Left lung (tissue), 10 donors: ENCODE measurements around the gene RAP2C. TPM values are rescaled to one million over a fixed set of nuclear protein-coding genes. Genes with fewer than 3 reads are reported as not detected.

Experiments
- ATAC-seq: fragments of 200-7000 bp; cut with Tn5 transposase; one replicate; pipeline ENCODE4 v1.9.1; 2020; ENCODE audit warnings: moderate library complexity
- DNase-seq, 4 donors: peaks; one replicate each; pipeline ENCODE4 v3.0.0-alpha.2; 2013 to 2020
- H3K27ac ChIP-seq, 2 donors: fragments of 200-600 bp; sonication (generic) in 1 of 2; one replicate each; pipeline versions ENCODE4 v1.5.0 to v1.8.0; 2020 to 2021
- H3K27me3 ChIP-seq, 2 donors: fragments of 200-600 bp; sonication (generic) in 1 of 2; one replicate each; pipeline versions ENCODE4 v1.5.0 to v1.8.0; 2020 to 2021
- H3K36me3 ChIP-seq, 2 donors: fragments of 200-600 bp; sonication (generic) in 1 of 2; one replicate each; pipeline versions ENCODE4 v1.5.0 to v1.8.0; 2020 to 2021
- H3K4me1 ChIP-seq, 2 donors: fragments of 200-600 bp; one replicate each; pipeline ENCODE4 v1.8.0; 2021
- H3K4me3 ChIP-seq, 2 donors: fragments of 200-600 bp; sonication (generic) in 1 of 2; one replicate each; pipeline versions ENCODE4 v1.5.0 to v1.8.0; 2020 to 2021; ENCODE audit warnings: mild to moderate bottlenecking in 1 of 2
- H3K9me3 ChIP-seq, 2 donors: fragments of 200-600 bp; sonication (generic) in 1 of 2; one replicate each; pipeline versions ENCODE4 v1.5.0 to v1.8.0; 2020 to 2021
- CTCF ChIP-seq, 2 donors: fragments of 200-600 bp; sonication (generic) in 1 of 2; IDR thresholded peaks; one replicate each; pipeline versions ENCODE4 v1.5.0 to v1.8.0; 2021; ENCODE audit warnings: antibody characterized with exemption in 2 of 2
- intact Hi-C, 2 donors: fragments of 100-400 bp; cut with DNase I; formaldehyde crosslinking; loops; one replicate each; pipeline versions ENCODE4 v1.11.2 to v1.14.2; 2022
- polyA plus RNA-seq, 6 donors: library from polyadenylated mRNA; unstranded; fragments of 120-200 nt; gene quantifications; one replicate each; pipeline ENCODE4 v1.2.1, GENCODE V29; 2013; ENCODE audit not compliant: insufficient read length in 6 of 6
- total RNA-seq, 2 donors: library from RNA; stranded (reverse); fragmentation: NEBNext Ultra II Directional; extraction: Animal tissue kit (Norgen Biotek cat#: 25700); gene quantifications; one replicate each; pipeline ENCODE4 v1.2.1, GENCODE V29; 2021
- donor health status: DM: no; HTN: yes; CAD: no.
- donor health status: DM: no; HTN: no; CAD: no.

RAP2C gene
- total and polyA plus RNA-seq, 8 donors, result 18.5 to 33.6 (median 30.7) TPM

- no peaks in the 10 kb centered on the region for H3K27me3 ChIP-seq
- H3K4me1 ChIP-seq, result no peaks in the 10 kb centered on the region
- TF ChIP-seq CTCF (IDR thresholded peaks at IDR 0.05), result no peak
- no peak overlapping the region for H3K27ac ChIP-seq
- intact Hi-C loops, result no loop called here
- ATAC-seq (no peak), DNase-seq (no peak)
- H3K9me3 ChIP-seq, result no peaks in the 10 kb centered on the region
- no peak overlapping the region for H3K4me3 ChIP-seq
- H3K36me3 ChIP-seq, result no peaks in the 10 kb centered on the region
These were observed 25.2 kb downstream of the RAP2C start for GRCh38 chrX:132193872-132194574.

- TF ChIP-seq CTCF (IDR thresholded peaks at IDR 0.05), result no peak
- DNase-seq, result no peak
These were observed 27.3 kb downstream of the RAP2C start for GRCh38 chrX:132191938-132192337.

GRCh38 chrX:132188175-132188574, 31.1 kb downstream of the RAP2C start:
- Histone ChIP-seq H3K36me3 (no peaks in the 10 kb centered on the region), H3K27ac (no peak overlapping the region), H3K9me3 (no peaks in the 10 kb centered on the region), H3K4me3 (no peak overlapping the region), H3K27me3 (no peaks in the 10 kb centered on the region), H3K4me1 (no peaks in the 10 kb centered on the region)
- intact Hi-C loops, result no loop called here
- DNase-seq (no peak), ATAC-seq (no peak)
- no peak for TF ChIP-seq CTCF (IDR thresholded peaks at IDR 0.05)

More at GRCh38 chrX:132191938-132192337, 27.3 kb downstream of the RAP2C start:
- no peaks in the 10 kb centered on the region for H3K27me3 ChIP-seq
- intact Hi-C loops, result no loop called here
- H3K4me1 ChIP-seq, result no peaks in the 10 kb centered on the region
- no peak overlapping the region for H3K4me3 ChIP-seq
- H3K36me3 ChIP-seq, result no peaks in the 10 kb centered on the region
- ATAC-seq, result no peak
- no peaks in the 10 kb centered on the region for H3K9me3 ChIP-seq
- H3K27ac ChIP-seq, result no peak overlapping the region

GRCh38 chrX:132187451-132187850, 31.8 kb downstream of the RAP2C start:
- no peak for TF ChIP-seq CTCF (IDR thresholded peaks at IDR 0.05)
- Histone ChIP-seq H3K9me3 (no peaks in the 10 kb centered on the region), H3K4me1 (no peaks in the 10 kb centered on the region), H3K4me3 (no peak overlapping the region), H3K36me3 (no peaks in the 10 kb centered on the region), H3K27me3 (no peaks in the 10 kb centered on the region), H3K27ac (no peak overlapping the region)
- DNase-seq (no peak), ATAC-seq (no peak)
- intact Hi-C loops, result no loop called here

GRCh38 chrX:132184871-132185270, 34.4 kb downstream of the RAP2C start:
- intact Hi-C loops, result no loop called here
- DNase-seq (no peak), ATAC-seq (no peak)
- H3K27ac ChIP-seq, result no peak overlapping the region
- no peaks in the 10 kb centered on the region for H3K27me3 ChIP-seq
- no peak overlapping the region for H3K4me3 ChIP-seq
- TF ChIP-seq CTCF (IDR thresholded peaks at IDR 0.05), result no peak
- H3K4me1 ChIP-seq, result no peaks in the 10 kb centered on the region
- no peaks in the 10 kb centered on the region for H3K36me3 ChIP-seq
- no peaks in the 10 kb centered on the region for H3K9me3 ChIP-seq
